ENCODE results near the gene WLS.

The WLS gene

GRCh38 chr1:68078647-68079046, 153.7 kb downstream of the WLS start:
- no peak for DNase-seq

Data from hippocampal formation (tissue), 2 donors.